Fibroblast of lung (primary cell): Measurements from ENCODE around the gene CRYAA. TPM values are rescaled to one million over a fixed set of nuclear protein-coding genes. Genes with fewer than 3 reads are reported as not detected.

Experiments used
- DNase-seq, 2 donors: peaks; one replicate each; pipeline versions ENCODE4 v3.0.0 to v3.0.0-alpha.2; 2010; ENCODE audit warnings: low read depth in 2 of 2
- H2AFZ ChIP-seq: 2 replicates; pipeline ENCODE4 v1.5.1; 2012; ENCODE audit warnings: low read length, control low read depth, inconsistent platforms
- H3K27ac ChIP-seq: 2 replicates; pipeline ENCODE4 v1.5.1; 2011; ENCODE audit warnings: low read length, control low read depth; ENCODE audit not compliant: insufficient read depth
- H3K27me3 ChIP-seq: 2 replicates; pipeline ENCODE4 v1.5.1; 2011; ENCODE audit warnings: mild to moderate bottlenecking, low read length; ENCODE audit not compliant: control insufficient read depth, insufficient read depth
- H3K36me3 ChIP-seq: 2 replicates; pipeline ENCODE4 v1.5.1; 2011; ENCODE audit warnings: low read length; ENCODE audit not compliant: control insufficient read depth, insufficient read depth
- H3K4me1 ChIP-seq: 2 replicates; pipeline ENCODE4 v1.5.1; 2011; ENCODE audit warnings: low read length; ENCODE audit not compliant: control insufficient read depth, insufficient read depth; ENCODE audit errors: extremely low read depth
- H3K4me2 ChIP-seq: 2 replicates; pipeline ENCODE4 v1.5.1; 2011; ENCODE audit warnings: low read length, control low read depth; ENCODE audit not compliant: insufficient read depth; ENCODE audit errors: extremely low read depth
- H3K4me3 ChIP-seq, 4 experiments: fragments of 200-600 bp in 1 of 4; sonication (generic) in 1 of 4; replicated peaks in 1 of 4; 2 replicates each; pipeline ENCODE4 v1.5.1; 2011 to 2016; ENCODE audit warnings: low read length in 4 of 4, low read depth in 3 of 4, mild to moderate bottlenecking in 3 of 4, control low read depth in 2 of 4, inconsistent platforms in 1 of 4, mixed read lengths in 1 of 4; ENCODE audit not compliant: insufficient read depth in 1 of 4; ENCODE audit errors: control extremely low read depth in 1 of 4
- H3K79me2 ChIP-seq: 2 replicates; pipeline ENCODE4 v1.5.1; 2012; ENCODE audit warnings: mild to moderate bottlenecking, low read length, inconsistent platforms; ENCODE audit not compliant: control insufficient read depth, insufficient read depth
- H3K9ac ChIP-seq: 2 replicates; pipeline ENCODE4 v1.5.1; 2011; ENCODE audit warnings: mild to moderate bottlenecking, low read length, control low read depth; ENCODE audit not compliant: insufficient read depth
- H3K9me3 ChIP-seq: 2 replicates; pipeline ENCODE4 v1.5.1; 2012; ENCODE audit warnings: low read depth, low read length; ENCODE audit not compliant: control insufficient read depth, insufficient read depth
- H4K20me1 ChIP-seq: 2 replicates; pipeline ENCODE4 v1.5.1; 2011; ENCODE audit warnings: low read length; ENCODE audit not compliant: control insufficient read depth, insufficient read depth; ENCODE audit errors: extremely low read depth
- EZH2 ChIP-seq: IDR thresholded peaks from 2 replicates; pipeline ENCODE4 v1.5.1; 2012; ENCODE audit warnings: low read length, control low read depth, mild to moderate bottlenecking; ENCODE audit errors: missing control alignments
- polyA plus RNA-seq, 2 donors: library from polyadenylated mRNA; depleted of rRNA in 1 of 2; stranded (reverse) in 1 of 2; unstranded in 1 of 2; fragments of >200 nt; gene quantifications; 2 replicates each; pipeline ENCODE4 v1.2.1, GENCODE V29; 2011 to 2012; ENCODE audit warnings: missing spikeins in 1 of 2
- total RNA-seq: library from RNA; depleted of rRNA; stranded (reverse); fragments of >200 nt; gene quantifications from 2 replicates; pipeline ENCODE4 v1.2.1, GENCODE V29; 2014
- TF ChIP-seq, protein P1 (sequence below), 2 donors: IDR thresholded peaks in 1 of 2; conservative IDR thresholded peaks in 1 of 2; 1 replicate in 1 of 2; 2 replicates in 1 of 2; pipeline ENCODE4 v1.5.1; 2011 to 2012; ENCODE audit warnings: low read length in 2 of 2, control low read depth in 1 of 2, inconsistent platforms in 1 of 2, low read depth in 1 of 2, mild to moderate bottlenecking in 1 of 2

Gene CRYAA
- total and polyA plus RNA-seq, 2 donors (not counting 1 experiment from before 2014, with no cell fraction given): not detected

DNA sequence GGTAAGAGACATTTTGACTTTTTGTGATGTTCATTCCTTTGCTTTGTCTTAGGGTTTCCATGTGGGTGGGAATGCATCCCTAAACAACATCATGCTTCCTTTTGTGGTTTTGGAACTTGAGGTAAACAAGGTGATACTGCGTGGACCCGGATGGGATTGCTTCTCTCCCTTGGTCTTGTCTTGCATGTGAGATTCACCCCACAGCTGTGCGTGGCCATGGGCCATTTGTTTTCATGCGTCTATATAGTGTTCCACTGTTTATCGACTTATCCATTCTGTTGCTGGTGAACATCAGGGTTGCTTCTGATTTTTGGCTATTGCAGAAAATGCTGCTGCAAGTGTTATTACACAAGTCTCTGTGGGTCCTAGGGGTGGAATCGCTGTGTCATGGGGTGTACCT lies 21.1 kb downstream of the CRYAA start:
- H3K4me3 ChIP-seq: no peak overlapping the region
- H2AFZ ChIP-seq: no peak overlapping the region
- H3K4me2 ChIP-seq: no peak overlapping the region
- peaks cover 6% of the 10 kb centered on the region for H3K4me1 ChIP-seq
- no peak overlapping the region for H3K27ac ChIP-seq
- no peak for TF ChIP-seq EZH2
- TF ChIP-seq, protein P1, sequence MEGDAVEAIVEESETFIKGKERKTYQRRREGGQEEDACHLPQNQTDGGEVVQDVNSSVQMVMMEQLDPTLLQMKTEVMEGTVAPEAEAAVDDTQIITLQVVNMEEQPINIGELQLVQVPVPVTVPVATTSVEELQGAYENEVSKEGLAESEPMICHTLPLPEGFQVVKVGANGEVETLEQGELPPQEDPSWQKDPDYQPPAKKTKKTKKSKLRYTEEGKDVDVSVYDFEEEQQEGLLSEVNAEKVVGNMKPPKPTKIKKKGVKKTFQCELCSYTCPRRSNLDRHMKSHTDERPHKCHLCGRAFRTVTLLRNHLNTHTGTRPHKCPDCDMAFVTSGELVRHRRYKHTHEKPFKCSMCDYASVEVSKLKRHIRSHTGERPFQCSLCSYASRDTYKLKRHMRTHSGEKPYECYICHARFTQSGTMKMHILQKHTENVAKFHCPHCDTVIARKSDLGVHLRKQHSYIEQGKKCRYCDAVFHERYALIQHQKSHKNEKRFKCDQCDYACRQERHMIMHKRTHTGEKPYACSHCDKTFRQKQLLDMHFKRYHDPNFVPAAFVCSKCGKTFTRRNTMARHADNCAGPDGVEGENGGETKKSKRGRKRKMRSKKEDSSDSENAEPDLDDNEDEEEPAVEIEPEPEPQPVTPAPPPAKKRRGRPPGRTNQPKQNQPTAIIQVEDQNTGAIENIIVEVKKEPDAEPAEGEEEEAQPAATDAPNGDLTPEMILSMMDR (conservative IDR thresholded peaks at IDR 0.05 in 1 of 2, IDR thresholded peaks at IDR 0.05 in 1 of 2; ENCODE audit: low read depth in 1 of 2, low read length in 2 of 2): no peak
- H3K27me3 ChIP-seq: no peaks in the 10 kb centered on the region
- no peaks in the 10 kb centered on the region for H3K79me2 ChIP-seq
- no peaks in the 10 kb centered on the region for H3K9me3 ChIP-seq
- H3K36me3 ChIP-seq: no peaks in the 10 kb centered on the region
- H4K20me1 ChIP-seq: no peaks in the 10 kb centered on the region
- no peak overlapping the region for H3K9ac ChIP-seq
- DNase-seq: no peak

DNA sequence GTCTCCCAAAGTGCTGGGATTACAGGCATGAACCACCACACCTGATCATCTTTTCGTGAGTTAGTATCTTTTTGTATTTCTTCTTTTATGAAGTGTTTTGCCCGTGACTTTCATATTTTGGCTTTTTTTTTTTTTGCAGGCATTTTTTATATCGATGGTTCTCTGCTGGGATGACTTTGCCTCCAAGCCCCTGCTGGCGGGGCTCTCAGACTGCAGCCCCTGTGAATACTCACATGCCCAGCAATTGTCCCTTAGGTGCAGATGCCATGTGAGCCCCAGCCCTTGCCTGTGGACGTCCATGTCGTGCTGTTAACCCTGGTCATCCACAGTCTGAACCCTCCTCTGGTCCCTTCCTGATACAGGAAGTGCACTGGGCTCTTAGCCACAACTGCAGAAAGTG lies 21.7 kb downstream of the CRYAA start:
- no peak for DNase-seq
- H3K27ac ChIP-seq: no peak overlapping the region
- H3K79me2 ChIP-seq: no peaks in the 10 kb centered on the region
- H3K4me3 ChIP-seq: no peak overlapping the region
- H3K9me3 ChIP-seq: no peaks in the 10 kb centered on the region
- H3K4me2 ChIP-seq: no peak overlapping the region
- no peaks in the 10 kb centered on the region for H3K27me3 ChIP-seq
- TF ChIP-seq, protein P1 (conservative IDR thresholded peaks at IDR 0.05 in 1 of 2, IDR thresholded peaks at IDR 0.05 in 1 of 2; ENCODE audit: low read depth in 1 of 2, low read length in 2 of 2): no peak
- no peak overlapping the region for H3K9ac ChIP-seq
- peaks cover 10% of the 10 kb centered on the region for H3K4me1 ChIP-seq
- no peaks in the 10 kb centered on the region for H4K20me1 ChIP-seq
- H3K36me3 ChIP-seq: no peaks in the 10 kb centered on the region
- H2AFZ ChIP-seq: no peak overlapping the region

DNA sequence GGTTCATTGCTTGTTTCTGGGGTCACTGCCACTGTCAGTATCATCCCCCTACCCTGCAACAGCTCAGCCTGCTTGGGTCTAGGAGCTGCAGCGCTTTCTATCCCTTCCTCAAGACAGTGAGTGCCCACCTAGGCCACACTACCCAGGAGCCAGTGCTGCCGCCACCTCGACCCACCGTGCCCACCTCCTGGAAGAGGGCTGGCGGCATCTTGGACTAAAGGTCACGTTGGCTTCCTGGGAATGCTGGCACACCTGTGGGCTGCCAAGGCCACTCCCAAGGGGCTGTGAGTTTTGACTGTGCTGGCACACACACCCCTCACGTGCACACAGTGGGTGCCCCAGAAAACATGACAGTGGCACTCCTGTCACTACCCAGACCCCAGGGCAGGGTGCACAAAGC lies 22.1 kb downstream of the CRYAA start:
- no peak overlapping the region for H3K4me3 ChIP-seq
- no peak for DNase-seq

More for the DNA sequence above, 22.1 kb downstream of the CRYAA start:
- Histone ChIP-seq H4K20me1 (no peaks in the 10 kb centered on the region), H3K79me2 (no peaks in the 10 kb centered on the region), H3K27me3 (no peaks in the 10 kb centered on the region), H3K9me3 (no peaks in the 10 kb centered on the region), H3K4me1 (peaks cover 10% of the 10 kb centered on the region), H3K36me3 (no peaks in the 10 kb centered on the region), H3K9ac (no peak overlapping the region), H2AFZ (no peak overlapping the region), H3K4me2 (no peak overlapping the region), H3K27ac (no peak overlapping the region)
- TF ChIP-seq, protein P1 (conservative IDR thresholded peaks at IDR 0.05 in 1 of 2, IDR thresholded peaks at IDR 0.05 in 1 of 2; ENCODE audit: low read depth in 1 of 2, low read length in 2 of 2): no peak
- no peak for TF ChIP-seq EZH2
